ENCODE measurements around the gene ECT2L.

Gene ECT2L

GRCh38 chr6:138785980-138786379 lies 9.9 kb upstream of the ECT2L start:
- Histone ChIP-seq H4K20me1 (ENCODE audit: low read depth, low read length) (no peaks in the 10 kb centered on the region), H3K4me3 (ENCODE audit: insufficient read depth, low read length, poor library complexity, severe bottlenecking) (no peak overlapping the region), H3K4me2 (ENCODE audit: low read depth, low read length, poor library complexity, severe bottlenecking) (no peak overlapping the region), H3K9me2 (replicated peaks; ENCODE audit: insufficient read depth, low read length) (no peaks in the 10 kb centered on the region), H3K36me3 (ENCODE audit: low read length) (no peaks in the 10 kb centered on the region; the same call in 1 of the 2 replicates), H3K9me3 (ENCODE audit: insufficient read depth, low read length) (no peaks in the 10 kb centered on the region), H3K27me3 (ENCODE audit: low read length) (no peaks in the 10 kb centered on the region), H3F3A (ENCODE audit: insufficient read depth) (no peaks in the 10 kb centered on the region), H3K9ac (ENCODE audit: low read length) (no peak overlapping the region), H2AFZ (ENCODE audit: low read depth, low read length, severe bottlenecking) (no peak overlapping the region), H3K27ac (ENCODE audit: low read depth, low read length) (no peak overlapping the region), H3K79me2 (ENCODE audit: insufficient read depth, low read length) (no peaks in the 10 kb centered on the region)
- TF ChIP-seq CTCF (IDR thresholded peaks at IDR 0.05; ENCODE audit: insufficient read depth, low read length, poor library complexity, severe bottlenecking) (no peak), EZH2phosphoT487 (conservative IDR thresholded peaks at IDR 0.05; ENCODE audit: low read length) (no peak)

GRCh38 chr6:138787138-138787537 lies 8.7 kb upstream of the ECT2L start:
- H3K9me3 ChIP-seq (ENCODE audit: insufficient read depth, low read length): no peaks in the 10 kb centered on the region
- H3K79me2 ChIP-seq (ENCODE audit: insufficient read depth, low read length): no peaks in the 10 kb centered on the region
- H3K4me3 ChIP-seq (ENCODE audit: insufficient read depth, low read length, poor library complexity, severe bottlenecking): no peak overlapping the region
- H3F3A ChIP-seq (ENCODE audit: insufficient read depth): no peaks in the 10 kb centered on the region
- H4K20me1 ChIP-seq (ENCODE audit: low read depth, low read length): no peaks in the 10 kb centered on the region
- H3K27me3 ChIP-seq (ENCODE audit: low read length): no peaks in the 10 kb centered on the region
- no peak overlapping the region for H2AFZ ChIP-seq (ENCODE audit: low read depth, low read length, severe bottlenecking)
- TF ChIP-seq EZH2phosphoT487 (conservative IDR thresholded peaks at IDR 0.05; ENCODE audit: low read length) (no peak), CTCF (IDR thresholded peaks at IDR 0.05; ENCODE audit: insufficient read depth, low read length, poor library complexity, severe bottlenecking) (no peak)
- no peaks in the 10 kb centered on the region for H3K9me2 ChIP-seq (replicated peaks; ENCODE audit: insufficient read depth, low read length)
- H3K4me2 ChIP-seq (ENCODE audit: low read depth, low read length, poor library complexity, severe bottlenecking): no peak overlapping the region
- no peak overlapping the region for H3K27ac ChIP-seq (ENCODE audit: low read depth, low read length)
- no peaks in the 10 kb centered on the region; the same call in 1 of the 2 replicates for H3K36me3 ChIP-seq (ENCODE audit: low read length)
- H3K9ac ChIP-seq (ENCODE audit: low read length): no peak overlapping the region

GRCh38 chr6:138796771-138797170 lies 884 bp downstream of the ECT2L start:
- Histone ChIP-seq H3K79me2 (ENCODE audit: insufficient read depth, low read length) (no peaks in the 10 kb centered on the region), H3K4me2 (ENCODE audit: low read depth, low read length, poor library complexity, severe bottlenecking) (no peak overlapping the region), H3K27ac (ENCODE audit: low read depth, low read length) (no peak overlapping the region), H3K9ac (ENCODE audit: low read length) (no peak overlapping the region), H3K9me3 (ENCODE audit: insufficient read depth, low read length) (no peaks in the 10 kb centered on the region), H3K9me2 (replicated peaks; ENCODE audit: insufficient read depth, low read length) (no peaks in the 10 kb centered on the region), H3K4me3 (ENCODE audit: insufficient read depth, low read length, poor library complexity, severe bottlenecking) (no peak overlapping the region), H3K27me3 (ENCODE audit: low read length) (no peaks in the 10 kb centered on the region), H2AFZ (ENCODE audit: low read depth, low read length, severe bottlenecking) (no peak overlapping the region), H3F3A (ENCODE audit: insufficient read depth) (no peaks in the 10 kb centered on the region), H3K36me3 (ENCODE audit: low read length) (no peaks in the 10 kb centered on the region), H4K20me1 (ENCODE audit: low read depth, low read length) (no peaks in the 10 kb centered on the region)
- TF ChIP-seq EZH2phosphoT487 (conservative IDR thresholded peaks at IDR 0.05; ENCODE audit: low read length) (no peak), CTCF (IDR thresholded peaks at IDR 0.05; ENCODE audit: insufficient read depth, low read length, poor library complexity, severe bottlenecking) (no peak)
